CD14-positive monocyte (primary cell): ENCODE data around the gene OSBP2. TPM values are rescaled to one million over a fixed set of nuclear protein-coding genes. Genes with fewer than 3 reads are reported as not detected.

Experiments
- DNase-seq, 3 donors: peaks; one replicate each; pipeline ENCODE4 v3.0.0-alpha.2; 2011 to 2022
- H2AFZ ChIP-seq: 2 replicates; pipeline ENCODE4 v1.6.0; 2012; ENCODE audit warnings: mild to moderate bottlenecking, low read depth, low read length, inconsistent platforms; ENCODE audit not compliant: insufficient read depth, poor library complexity, severe bottlenecking
- H3K27ac ChIP-seq, 2 donors: 1 replicate in 1 of 2; 2 replicates in 1 of 2; pipeline ENCODE4 v1.5.1; 2012 to 2013; ENCODE audit warnings: low read length in 2 of 2, control low read depth in 1 of 2, inconsistent platforms in 1 of 2, low read depth in 1 of 2, mild to moderate bottlenecking in 1 of 2
- H3K27me3 ChIP-seq, 2 donors: one replicate each; pipeline versions ENCODE4 v1.6.0 to v1.6.1; 2011 to 2013; ENCODE audit warnings: low read length in 2 of 2; ENCODE audit not compliant: control insufficient read depth in 2 of 2, insufficient read depth in 2 of 2
- H3K36me3 ChIP-seq, 2 donors: replicated peaks in 1 of 2; 1 replicate in 1 of 2; 2 replicates in 1 of 2; pipeline versions ENCODE4 v1.5.1 to v1.6.1; 2012 to 2013; ENCODE audit warnings: low read length in 2 of 2, control low read depth in 1 of 2, inconsistent platforms in 1 of 2, mild to moderate bottlenecking in 1 of 2; ENCODE audit not compliant: insufficient read depth in 2 of 2, control insufficient read depth in 1 of 2
- H3K4me1 ChIP-seq, 2 donors: 1 replicate in 1 of 2; 2 replicates in 1 of 2; pipeline versions ENCODE4 v1.5.1 to v1.6.1; 2012 to 2013; ENCODE audit warnings: low read length in 2 of 2, control low read depth in 1 of 2, inconsistent platforms in 1 of 2, mild to moderate bottlenecking in 1 of 2, moderate library complexity in 1 of 2; ENCODE audit not compliant: insufficient read depth in 2 of 2, control insufficient read depth in 1 of 2
- H3K4me2 ChIP-seq: replicated peaks from 2 replicates; pipeline ENCODE3; 2012; ENCODE audit warnings: low read length, moderate library complexity, mild to moderate bottlenecking; ENCODE audit not compliant: poor library complexity, severe bottlenecking; ENCODE audit errors: extremely low read depth
- H3K4me3 ChIP-seq, 3 experiments: fragments of 200-600 bp in 1 of 3; sonication (generic) in 1 of 3; replicated peaks in 1 of 3; 1 replicate in 2 of 3; 2 replicates in 1 of 3; pipeline ENCODE4 v1.5.1; 2011 to 2013; ENCODE audit warnings: low read length in 3 of 3, mild to moderate bottlenecking in 3 of 3, control low read depth in 2 of 3, low read depth in 2 of 3, inconsistent platforms in 1 of 3, moderate library complexity in 1 of 3
- H3K79me2 ChIP-seq: 2 replicates; pipeline ENCODE4 v1.6.0; 2012; ENCODE audit warnings: mild to moderate bottlenecking, control low read depth, inconsistent platforms, low read length, moderate library complexity; ENCODE audit not compliant: insufficient read depth
- H3K9ac ChIP-seq: 2 replicates; pipeline ENCODE4 v1.6.0; 2017; ENCODE audit warnings: low read length, mild to moderate bottlenecking; ENCODE audit not compliant: insufficient read depth, poor library complexity, severe bottlenecking
- H3K9me3 ChIP-seq, 2 donors: replicated peaks in 1 of 2; 1 replicate in 1 of 2; 2 replicates in 1 of 2; pipeline versions ENCODE4 v1.5.1 to v1.6.1; 2012 to 2013; ENCODE audit warnings: low read length in 2 of 2, control low read depth in 1 of 2; ENCODE audit not compliant: control insufficient read depth in 1 of 2, insufficient read depth in 1 of 2
- H4K20me1 ChIP-seq: 2 replicates; pipeline ENCODE4 v1.6.0; 2012; ENCODE audit warnings: mild to moderate bottlenecking, low read length, control low read depth, moderate library complexity; ENCODE audit not compliant: insufficient read depth
- H3K27ac Mint-ChIP-seq, 7 donors: one replicate each; pipeline ENCODE4 v1.8.0; 2020; ENCODE audit warnings: mild to moderate bottlenecking in 7 of 7, mixed read lengths in 7 of 7, moderate library complexity in 6 of 7, inconsistent platforms in 2 of 7
- H3K27me3 Mint-ChIP-seq, 3 donors: one replicate each; pipeline ENCODE4 v1.8.0; 2021 to 2022; ENCODE audit warnings: low read depth in 3 of 3, mild to moderate bottlenecking in 3 of 3, mixed read lengths in 3 of 3, moderate library complexity in 3 of 3, inconsistent platforms in 1 of 3
- H3K36me3 Mint-ChIP-seq, 2 donors: one replicate each; pipeline ENCODE4 v1.8.0; 2020; ENCODE audit warnings: mixed read lengths in 2 of 2, inconsistent platforms in 1 of 2, mild to moderate bottlenecking in 1 of 2
- H3K4me1 Mint-ChIP-seq: one replicate; pipeline ENCODE4 v1.8.0; 2020; ENCODE audit warnings: mild to moderate bottlenecking, mixed read lengths
- H3K4me3 Mint-ChIP-seq, 2 donors: one replicate each; pipeline ENCODE4 v1.8.0; 2020; ENCODE audit warnings: mild to moderate bottlenecking in 2 of 2, mixed read lengths in 2 of 2, moderate library complexity in 1 of 2
- H3K9me3 Mint-ChIP-seq, 7 donors: one replicate each; pipeline ENCODE4 v1.8.0; 2020 to 2022; ENCODE audit warnings: mixed read lengths in 7 of 7, mild to moderate bottlenecking in 6 of 7, moderate library complexity in 6 of 7, inconsistent platforms in 2 of 7
- WGBS: methylation state at CpG from one replicate; pipeline ENCODE4 v1.1.5; 2013; ENCODE audit warnings: missing lambda C conversion rate; ENCODE audit not compliant: insufficient coverage; 5-methylcytosine and 5-hydroxymethylcytosine counted together
- intact Hi-C, 2 donors: fragments of 100-400 bp; cut with micrococcal nuclease; formaldehyde crosslinking; loops; one replicate each; pipeline versions ENCODE4 v1.15.0 to v1.15.1; 2023
- polyA plus RNA-seq, 3 donors: library from polyadenylated mRNA; depleted of rRNA in 1 of 3; unstranded in 2 of 3; stranded (reverse) in 1 of 3; fragments of 300-500 nt in 2 of 3; fragments of >200 nt in 1 of 3; fragmentation: Illumina TruSeq in 2 of 3; gene quantifications; 1 replicate in 2 of 3; 2 replicates in 1 of 3; pipeline ENCODE4 v1.2.3, GENCODE V29; 2012 to 2021
- TF ChIP-seq, protein P1 (sequence below): fragments of 200-600 bp; IDR thresholded peaks from one replicate; pipeline ENCODE4 v1.8.0; 2022; ENCODE audit warnings: antibody characterized with exemption, mild to moderate bottlenecking

The OSBP2 gene
- polyA plus RNA-seq, 3 donors, result 0.21 to 0.54 TPM; not detected in 1

GRCh38 chr22:30667107-30667493, 27.6 kb upstream of the OSBP2 start:
- WGBS, result 3% methylated on average over 17 of the region's 18 CpGs
- Mint-ChIP-seq H3K27ac (peak overlapping the region; percentile 77 to 94 (median 91)), H3K9me3 (peaks cover 0 to 1% (median 0%) of the 10 kb centered on the region in 7 donors), H3K4me3 (peak overlapping the region; percentile 91 to 97), H3K27me3 (peaks cover 12 to 23% (median 17%) of the 10 kb centered on the region in 3 donors), H3K4me1 (peaks cover 19% of the 10 kb centered on the region), H3K36me3 (peaks cover 30 to 31% of the 10 kb centered on the region in 2 donors)
- DNase-seq, result peak in 1 of 3 donors; percentile 10
- peaks cover 28 to 36% of the 10 kb centered on the region in 2 donors for H3K36me3 ChIP-seq
- H3K27ac ChIP-seq, result peak overlapping the region; percentile 43 to 88
- TF ChIP-seq, protein P1, sequence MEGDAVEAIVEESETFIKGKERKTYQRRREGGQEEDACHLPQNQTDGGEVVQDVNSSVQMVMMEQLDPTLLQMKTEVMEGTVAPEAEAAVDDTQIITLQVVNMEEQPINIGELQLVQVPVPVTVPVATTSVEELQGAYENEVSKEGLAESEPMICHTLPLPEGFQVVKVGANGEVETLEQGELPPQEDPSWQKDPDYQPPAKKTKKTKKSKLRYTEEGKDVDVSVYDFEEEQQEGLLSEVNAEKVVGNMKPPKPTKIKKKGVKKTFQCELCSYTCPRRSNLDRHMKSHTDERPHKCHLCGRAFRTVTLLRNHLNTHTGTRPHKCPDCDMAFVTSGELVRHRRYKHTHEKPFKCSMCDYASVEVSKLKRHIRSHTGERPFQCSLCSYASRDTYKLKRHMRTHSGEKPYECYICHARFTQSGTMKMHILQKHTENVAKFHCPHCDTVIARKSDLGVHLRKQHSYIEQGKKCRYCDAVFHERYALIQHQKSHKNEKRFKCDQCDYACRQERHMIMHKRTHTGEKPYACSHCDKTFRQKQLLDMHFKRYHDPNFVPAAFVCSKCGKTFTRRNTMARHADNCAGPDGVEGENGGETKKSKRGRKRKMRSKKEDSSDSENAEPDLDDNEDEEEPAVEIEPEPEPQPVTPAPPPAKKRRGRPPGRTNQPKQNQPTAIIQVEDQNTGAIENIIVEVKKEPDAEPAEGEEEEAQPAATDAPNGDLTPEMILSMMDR, result no peak
- peak overlapping the region; percentile 92 for H2AFZ ChIP-seq
- H3K79me2 ChIP-seq, result peaks cover 4% of the 10 kb centered on the region
- H3K27me3 ChIP-seq, result peaks cover 6 to 11% of the 10 kb centered on the region in 2 donors
- peaks cover 19 to 26% of the 10 kb centered on the region in 2 donors for H3K4me1 ChIP-seq
- peak overlapping the region; percentile 89 for H3K4me2 ChIP-seq
- no peaks in the 10 kb centered on the region for H3K9me3 ChIP-seq
- intact Hi-C loops, result loop anchor here (1.0 to 5.0 kb wide), 2 partner anchors 32 to 75 kb away; partner anchors contain the start of genes PES1 (in 1 of the 2) and SLC35E4 (in 1 of the 2)
- peak overlapping the region; percentile 77 for H3K9ac ChIP-seq
- H4K20me1 ChIP-seq, result peaks cover 12% of the 10 kb centered on the region
- H3K4me3 ChIP-seq, result peak overlapping the region; percentile 80 to 93 (median 92)

GRCh38 chr22:30667494-30668385, 26.9 kb upstream of the OSBP2 start, which contains the start of gene DUSP18:
Gene DUSP18, minus strand, starts transcription at chr22:30667875. Its CDS starts 3,872 bp downstream, at chr22:30664003.
- H3K4me3 ChIP-seq, result peak within 1 kb of the TSS; percentile 80 to 93 (median 92)
- peak within 1 kb of the TSS; percentile 77 for H3K9ac ChIP-seq
- peak; percentile 90 to 92 (median 90) for DNase-seq
- H3K27me3 ChIP-seq, result peaks cover 6 to 11% of the 10 kb centered on the region in 2 donors
- H3K4me1 ChIP-seq, result peaks cover 19 to 26% of the 10 kb centered on the region in 2 donors
- intact Hi-C loops, result loop anchor here (1.0 to 5.0 kb wide), 2 partner anchors 32 to 75 kb away; partner anchors contain the start of genes PES1 (in 1 of the 2) and SLC35E4 (in 1 of the 2)
- H3K4me1 Mint-ChIP-seq, result peaks cover 25% of the 10 kb centered on the region
- peak within 1 kb of the TSS; percentile 89 for H3K4me2 ChIP-seq
- H2AFZ ChIP-seq, result peak within 1 kb of the TSS; percentile 92
- H3K27me3 Mint-ChIP-seq, result peaks cover 12 to 23% (median 17%) of the 10 kb centered on the region in 3 donors
- H3K36me3 Mint-ChIP-seq, result peaks cover 24 to 25% of the 10 kb centered on the region in 2 donors
- H3K36me3 ChIP-seq, result peaks cover 21 to 30% of the 10 kb centered on the region in 2 donors
- H3K79me2 ChIP-seq, result peaks cover 4% of the 10 kb centered on the region
- H3K27ac Mint-ChIP-seq, result peak within 1 kb of the TSS; percentile 77 to 94 (median 91)
- TF ChIP-seq, protein P1, result peak; percentile 65
- H3K9me3 Mint-ChIP-seq, result peaks cover 0 to 2% (median 0%) of the 10 kb centered on the region in 7 donors
- H3K9me3 ChIP-seq, result no peaks in the 10 kb centered on the region
- under 1% methylated on average over 76 of the region's 77 CpGs for WGBS
- peak within 1 kb of the TSS; percentile 43 to 88 for H3K27ac ChIP-seq
- H3K4me3 Mint-ChIP-seq, result peak within 1 kb of the TSS; percentile 91 to 97
- peaks cover 12% of the 10 kb centered on the region for H4K20me1 ChIP-seq
